CD8-positive, alpha-beta memory T cell (primary cell): ENCODE data around the gene CYFIP2. TPM values are rescaled to one million over a fixed set of nuclear protein-coding genes. Genes with fewer than 3 reads are reported as not detected.

Source experiments
- CTCF ChIA-PET: fragments of 350-600 bp; sonication (Branson Sonifier 250); formaldehyde crosslinking; loops from one replicate; lab custom pipeline; 2021; ENCODE audit warnings: antibody characterized with exemption; lab: Charles Lee
- POLR2A ChIA-PET: fragments of 350-600 bp; sonication (Branson Sonifier 250); formaldehyde crosslinking; loops from one replicate; lab custom pipeline; 2021; ENCODE audit warnings: antibody characterized with exemption; lab: Charles Lee
- DNase-seq, 5 donors: peaks; one replicate each; pipeline versions ENCODE4 v3.0.0 to v3.0.0-alpha.2; 2020 to 2022; ENCODE audit warnings: mixed read lengths in 1 of 5
- H3K27ac ChIP-seq: one replicate; pipeline ENCODE4 v1.7.0; 2013; ENCODE audit warnings: low read depth, mild to moderate bottlenecking, low read length, moderate library complexity
- H3K27me3 ChIP-seq: 2 replicates; pipeline ENCODE4 v1.7.0; 2013; ENCODE audit warnings: low read length, mild to moderate bottlenecking; ENCODE audit not compliant: insufficient read depth, poor library complexity, severe bottlenecking
- H3K36me3 ChIP-seq: 2 replicates; pipeline ENCODE4 v1.7.0; 2013; ENCODE audit warnings: mild to moderate bottlenecking, low read length, moderate library complexity; ENCODE audit not compliant: insufficient read depth
- H3K4me1 ChIP-seq: 2 replicates; pipeline ENCODE4 v1.7.0; 2013; ENCODE audit warnings: mild to moderate bottlenecking, low read length, moderate library complexity; ENCODE audit not compliant: insufficient read depth
- H3K4me3 ChIP-seq: 2 replicates; pipeline ENCODE4 v1.7.0; 2013; ENCODE audit warnings: mild to moderate bottlenecking, low read length
- H3K9me3 ChIP-seq: 2 replicates; pipeline ENCODE4 v1.7.0; 2013; ENCODE audit warnings: mild to moderate bottlenecking, low read length
- H3K27ac Mint-ChIP-seq, 8 donors: one replicate each; pipeline ENCODE4 v1.8.0; 2020 to 2021; ENCODE audit warnings: mixed read lengths in 8 of 8, mild to moderate bottlenecking in 6 of 8, inconsistent platforms in 3 of 8, moderate library complexity in 3 of 8
- H3K27me3 Mint-ChIP-seq, 2 donors: one replicate each; pipeline ENCODE4 v1.8.0; 2020 to 2021; ENCODE audit warnings: mixed read lengths in 2 of 2, mild to moderate bottlenecking in 1 of 2, moderate library complexity in 1 of 2
- H3K36me3 Mint-ChIP-seq, 3 donors: one replicate each; pipeline ENCODE4 v1.8.0; 2020 to 2021; ENCODE audit warnings: mixed read lengths in 3 of 3, inconsistent platforms in 1 of 3, mild to moderate bottlenecking in 1 of 3
- H3K4me1 Mint-ChIP-seq, 3 donors: one replicate each; pipeline ENCODE4 v1.8.0; 2020 to 2021; ENCODE audit warnings: mixed read lengths in 3 of 3, inconsistent platforms in 1 of 3, mild to moderate bottlenecking in 1 of 3
- H3K4me3 Mint-ChIP-seq, 7 donors: one replicate each; pipeline ENCODE4 v1.8.0; 2020 to 2021; ENCODE audit warnings: mixed read lengths in 7 of 7, mild to moderate bottlenecking in 6 of 7, moderate library complexity in 4 of 7, inconsistent platforms in 2 of 7
- H3K9me3 Mint-ChIP-seq, 5 donors: one replicate each; pipeline ENCODE4 v1.8.0; 2020 to 2022; ENCODE audit warnings: mixed read lengths in 5 of 5, mild to moderate bottlenecking in 3 of 5, moderate library complexity in 2 of 5, inconsistent platforms in 1 of 5
- polyA plus RNA-seq: library from polyadenylated mRNA; unstranded; fragments of 300-500 nt; fragmentation: Illumina TruSeq; gene quantifications from one replicate; pipeline ENCODE4 v1.2.3, GENCODE V29; 2021
- total RNA-seq, 2 experiments: library from RNA; stranded (reverse); gene quantifications; one replicate each; pipeline ENCODE4 v1.2.3, GENCODE V29; 2021

The CYFIP2 gene
- total and polyA plus RNA-seq, 3 experiments from 2014 or later, result 239 to 534 (median 259) TPM

GRCh38 chr5:157245476-157245875 lies 20.4 kb upstream of the CYFIP2 start:
- no peak for DNase-seq
- ChIA-PET POLR2A (no interaction called here), CTCF (interaction anchor here (1.5 to 2.1 kb wide), 3 partner anchors 22 to 103 kb away, joined by 4 to 6 read pairs (median 5); partner anchors contain the start of gene MED7)
- Histone ChIP-seq H3K4me3 (no peak overlapping the region), H3K36me3 (peaks cover 90% of the 10 kb centered on the region), H3K27me3 (no peaks in the 10 kb centered on the region), H3K4me1 (peaks cover 66% of the 10 kb centered on the region), H3K27ac (no peak overlapping the region), H3K9me3 (no peaks in the 10 kb centered on the region)
- Mint-ChIP-seq H3K4me3 (no peak overlapping the region), H3K9me3 (no peaks in the 10 kb centered on the region), H3K36me3 (peaks cover 44 to 98% (median 49%) of the 10 kb centered on the region in 3 donors), H3K27ac (peak overlapping the region; percentile 41 to 97 (median 88)), H3K27me3 (peaks cover 0 to 1% of the 10 kb centered on the region in 2 donors), H3K4me1 (peaks cover 57 to 84% (median 77%) of the 10 kb centered on the region in 3 donors)

GRCh38 chr5:157245886-157246285 lies 20.0 kb upstream of the CYFIP2 start:
- H3K36me3 Mint-ChIP-seq, result peaks cover 43 to 98% (median 50%) of the 10 kb centered on the region in 3 donors
- H3K4me3 Mint-ChIP-seq, result no peak overlapping the region
- H3K9me3 ChIP-seq, result no peaks in the 10 kb centered on the region
- peak overlapping the region; percentile 41 to 97 (median 88) for H3K27ac Mint-ChIP-seq
- no peak for DNase-seq
- H3K27me3 ChIP-seq, result no peaks in the 10 kb centered on the region
- peaks cover 61 to 87% (median 79%) of the 10 kb centered on the region in 3 donors for H3K4me1 Mint-ChIP-seq
- H3K36me3 ChIP-seq, result peaks cover 92% of the 10 kb centered on the region
- H3K27ac ChIP-seq, result no peak overlapping the region
- peaks cover 70% of the 10 kb centered on the region for H3K4me1 ChIP-seq
- ChIA-PET POLR2A (no interaction called here), CTCF (interaction anchor here (1.5 to 2.1 kb wide), 2 partner anchors 97 to 103 kb away, joined by 4 to 6 read pairs; partner anchors contain the start of gene MED7)
- peaks cover 0 to 1% of the 10 kb centered on the region in 2 donors for H3K27me3 Mint-ChIP-seq
- H3K9me3 Mint-ChIP-seq, result no peaks in the 10 kb centered on the region
- no peak overlapping the region for H3K4me3 ChIP-seq

DNA sequence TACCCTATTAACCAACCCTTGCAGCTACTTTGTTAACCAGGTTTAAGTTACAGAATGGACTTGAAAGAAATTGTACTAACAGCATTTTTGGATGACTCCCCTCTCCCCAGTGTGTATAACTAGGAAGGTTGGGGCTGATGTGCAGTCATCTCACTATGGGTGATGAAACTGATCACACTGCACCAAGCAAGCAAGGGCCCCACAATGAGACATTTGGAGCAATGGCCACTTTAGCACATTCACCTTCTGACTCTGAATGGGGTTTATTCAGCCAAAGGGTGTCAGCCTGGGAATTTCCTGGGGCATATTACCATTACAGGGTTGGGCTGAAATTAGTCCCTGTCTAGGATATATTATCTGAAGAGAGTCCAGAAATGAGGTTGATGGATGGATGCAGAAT lies 18.7 kb upstream of the CYFIP2 start:
- POLR2A ChIA-PET, result interaction anchor here (0.9 kb wide), 1 partner anchor 104 kb away, joined by 3 read pairs; no protein-coding TSS in a partner anchor
- Mint-ChIP-seq H3K27me3 (peaks cover 0 to 1% of the 10 kb centered on the region in 2 donors), H3K4me3 (peak overlapping the region in 5 of 7 donors; percentile 15 to 62 (median 31)), H3K27ac (peak overlapping the region; percentile 80 to 97 (median 88)), H3K9me3 (no peaks in the 10 kb centered on the region), H3K36me3 (peaks cover 48 to 96% (median 54%) of the 10 kb centered on the region in 3 donors), H3K4me1 (peaks cover 72 to 92% (median 89%) of the 10 kb centered on the region in 3 donors)
- Histone ChIP-seq H3K4me3 (no peak overlapping the region), H3K36me3 (peaks cover 91% of the 10 kb centered on the region), H3K9me3 (no peaks in the 10 kb centered on the region), H3K27me3 (no peaks in the 10 kb centered on the region), H3K27ac (no peak overlapping the region), H3K4me1 (peaks cover 78% of the 10 kb centered on the region)
- CTCF ChIA-PET, result interaction anchor here (1.2 kb wide), 1 partner anchor 25 kb away, joined by 6 read pairs; no protein-coding TSS in a partner anchor
- no peak for DNase-seq

- ChIA-PET CTCF (interaction anchor here (0.8 to 1.6 kb wide), 8 partner anchors 9 to 100 kb away, joined by 3 to 6 read pairs (median 4); no protein-coding TSS in a partner anchor), POLR2A (interaction anchor here (0.5 to 1.4 kb wide), 7 partner anchors 16 to 594 kb away, joined by 3 to 5 read pairs (median 3); partner anchors contain the start of gene MED7)
- Histone ChIP-seq H3K27me3 (no peaks in the 10 kb centered on the region), H3K36me3 (peaks cover 82% of the 10 kb centered on the region), H3K4me3 (peak overlapping the region; percentile 38), H3K9me3 (no peaks in the 10 kb centered on the region), H3K27ac (no peak overlapping the region), H3K4me1 (peaks cover 95% of the 10 kb centered on the region)
- peak in 2 of 5 donors; percentile 49 to 63 for DNase-seq
- Mint-ChIP-seq H3K9me3 (no peaks in the 10 kb centered on the region), H3K4me3 (peak overlapping the region; percentile 7 to 83 (median 69)), H3K27ac (peak overlapping the region; percentile 80 to 96 (median 90)), H3K4me1 (peaks cover 82 to 96% (median 94%) of the 10 kb centered on the region in 3 donors), H3K27me3 (peaks cover 0 to 1% of the 10 kb centered on the region in 2 donors), H3K36me3 (peaks cover 48 to 96% (median 59%) of the 10 kb centered on the region in 3 donors)
Observed at GRCh38 chr5:157248821-157249470, 17.0 kb upstream of the CYFIP2 start.

DNA sequence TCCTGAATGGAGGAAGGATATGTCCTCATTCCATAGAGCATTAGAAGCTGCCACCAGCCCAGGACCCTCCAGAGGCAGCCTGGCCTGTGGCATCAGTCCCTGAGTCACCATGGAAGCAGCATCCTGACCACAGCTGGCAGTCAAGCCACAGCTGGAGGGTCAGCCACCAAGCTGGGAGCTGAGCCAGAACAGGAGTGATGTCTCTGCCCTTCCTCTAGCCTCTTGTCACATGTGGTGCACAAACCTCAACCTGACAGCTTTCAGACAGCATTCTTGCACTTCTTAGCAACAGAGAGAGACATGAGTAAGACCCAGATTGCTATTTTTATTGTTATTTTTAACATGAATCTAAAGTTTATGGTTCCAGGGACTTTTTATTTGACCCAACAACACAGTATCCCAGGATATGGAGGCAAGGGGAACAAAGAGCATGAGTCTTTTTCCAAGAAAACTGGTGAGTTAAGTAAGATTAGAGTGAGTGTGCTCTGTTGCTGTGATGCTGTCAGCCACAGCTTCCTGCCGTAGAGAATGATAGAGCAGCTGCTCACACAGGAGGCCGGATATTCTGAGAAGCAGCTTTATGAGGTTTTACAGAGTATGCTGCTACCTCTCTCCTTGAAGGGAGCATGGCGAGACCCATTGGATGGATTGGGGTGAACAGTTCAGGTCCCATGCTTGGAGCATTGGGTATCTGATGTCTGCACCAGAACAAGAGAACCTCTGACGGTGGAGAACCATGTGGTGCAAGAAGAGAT lies 13.0 kb upstream of the CYFIP2 start:
- peaks cover 100% of the 10 kb centered on the region for H3K4me1 ChIP-seq
- DNase-seq, result peak; percentile 51 to 83 (median 76)
- ChIA-PET POLR2A (interaction anchor here (0.5 to 4.7 kb wide), 8 partner anchors 9 to 110 kb away, joined by 3 to 28 read pairs (median 4); partner anchors contain the start of genes CYFIP2 and MED7), CTCF (interaction anchor here (0.8 to 6.6 kb wide), 25 partner anchors 9 to 110 kb away, joined by 3 to 62 read pairs (median 5); partner anchors contain the start of genes CYFIP2 and MED7)
- no peaks in the 10 kb centered on the region for H3K27me3 ChIP-seq
- Mint-ChIP-seq H3K27ac (peak overlapping the region; percentile 84 to 99 (median 92)), H3K4me1 (peaks cover 96 to 100% (median 99%) of the 10 kb centered on the region in 3 donors), H3K27me3 (peaks cover 0 to 5% of the 10 kb centered on the region in 2 donors), H3K4me3 (peak overlapping the region; percentile 32 to 82 (median 72)), H3K9me3 (no peaks in the 10 kb centered on the region), H3K36me3 (peaks cover 45 to 86% (median 50%) of the 10 kb centered on the region in 3 donors)
- peak overlapping the region; percentile 48 for H3K27ac ChIP-seq
- H3K36me3 ChIP-seq, result peaks cover 62% of the 10 kb centered on the region
- H3K9me3 ChIP-seq, result no peaks in the 10 kb centered on the region
- peak overlapping the region; percentile 5 for H3K4me3 ChIP-seq

DNA sequence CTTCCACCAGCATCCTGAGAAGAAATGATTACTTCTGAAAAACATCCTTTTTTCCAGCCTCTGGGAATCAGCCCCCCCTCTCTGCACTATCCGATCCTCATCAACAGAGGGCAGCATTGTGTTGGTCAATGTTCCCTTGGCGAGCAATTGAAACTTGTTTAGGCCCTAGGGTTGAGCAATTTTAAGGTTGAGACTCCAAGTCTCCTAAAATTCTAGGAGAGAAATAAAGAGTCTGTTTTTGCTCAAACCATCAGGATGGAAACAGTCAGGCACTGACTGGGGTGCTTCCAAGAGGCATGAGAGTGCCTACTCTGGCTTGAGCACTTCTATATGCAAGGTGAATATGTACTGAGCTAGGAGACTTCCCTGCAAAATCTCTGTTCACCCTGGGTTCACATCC lies 12.4 kb upstream of the CYFIP2 start:
- DNase-seq, result no peak
- H3K4me1 ChIP-seq, result peaks cover 98% of the 10 kb centered on the region
- no peaks in the 10 kb centered on the region for H3K9me3 Mint-ChIP-seq
- H3K36me3 ChIP-seq, result peaks cover 56% of the 10 kb centered on the region
- peak overlapping the region in 6 of 7 donors; percentile 63 to 82 (median 74) for H3K4me3 Mint-ChIP-seq
- peak overlapping the region; percentile 48 for H3K27ac ChIP-seq
- peaks cover 0 to 5% of the 10 kb centered on the region in 2 donors for H3K27me3 Mint-ChIP-seq
- peaks cover 93 to 99% (median 96%) of the 10 kb centered on the region in 3 donors for H3K4me1 Mint-ChIP-seq
- ChIA-PET POLR2A (interaction anchor here (0.9 to 4.7 kb wide), 6 partner anchors 9 to 111 kb away, joined by 3 to 28 read pairs (median 6); partner anchors contain the start of genes CYFIP2 and MED7), CTCF (interaction anchor here (0.9 to 6.6 kb wide), 23 partner anchors 10 to 111 kb away, joined by 3 to 62 read pairs (median 5); partner anchors contain the start of genes CYFIP2 and MED7)
- H3K27ac Mint-ChIP-seq, result peak overlapping the region; percentile 84 to 99 (median 92)
- peaks cover 43 to 80% (median 45%) of the 10 kb centered on the region in 3 donors for H3K36me3 Mint-ChIP-seq
- H3K9me3 ChIP-seq, result no peaks in the 10 kb centered on the region
- no peaks in the 10 kb centered on the region for H3K27me3 ChIP-seq
- H3K4me3 ChIP-seq, result peak overlapping the region; percentile 8

DNA sequence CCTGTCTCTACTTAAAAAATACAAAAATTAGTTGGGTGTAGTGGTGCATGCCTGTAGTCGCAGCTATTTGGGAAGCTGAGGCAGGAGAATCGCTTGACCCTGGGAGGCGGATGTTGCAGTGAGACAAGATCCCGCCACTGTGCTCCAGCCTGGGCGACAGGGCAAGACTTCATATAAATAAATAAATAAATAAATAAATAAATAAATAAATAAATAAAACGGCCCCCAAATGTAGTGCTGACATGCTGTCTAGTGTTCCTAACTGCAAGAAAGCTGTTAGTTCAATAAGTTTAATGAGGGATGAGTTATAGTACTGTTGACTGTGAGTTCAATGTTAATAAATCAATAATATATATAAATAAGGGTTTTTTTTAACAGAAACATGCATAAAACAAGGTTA lies 7.5 kb upstream of the CYFIP2 start:
- no peak for DNase-seq
- Mint-ChIP-seq H3K27me3 (peaks cover 0 to 3% of the 10 kb centered on the region in 2 donors), H3K4me1 (peaks cover 72 to 86% (median 81%) of the 10 kb centered on the region in 3 donors), H3K9me3 (no peaks in the 10 kb centered on the region), H3K27ac (peak overlapping the region in 4 of 8 donors; percentile 32 to 89 (median 70)), H3K36me3 (peaks cover 16 to 35% (median 19%) of the 10 kb centered on the region in 3 donors), H3K4me3 (no peak overlapping the region)
- ChIA-PET CTCF (interaction anchor here (0.9 to 1.6 kb wide), 3 partner anchors 41 to 50 kb away, joined by 3 read pairs; no protein-coding TSS in a partner anchor), POLR2A (interaction anchor here (0.5 kb wide), 1 partner anchor 36 kb away, joined by 3 read pairs; no protein-coding TSS in a partner anchor)
- Histone ChIP-seq H3K36me3 (peaks cover 25% of the 10 kb centered on the region), H3K27me3 (no peaks in the 10 kb centered on the region), H3K9me3 (no peaks in the 10 kb centered on the region), H3K4me3 (no peak overlapping the region), H3K27ac (no peak overlapping the region), H3K4me1 (peaks cover 75% of the 10 kb centered on the region)
